CD4-positive, alpha-beta T cell treated with Interferon alpha-2 for 1 hour (primary cell): ENCODE results near the gene PER2.

Source experiments
- DNase-seq, 2 donors: peaks; one replicate each; pipeline ENCODE4 v3.0.0-alpha.2; 2020 to 2022

The PER2 gene

GRCh38 chr2:238242731-238243495, 45.5 kb downstream of the PER2 start:
- DNase-seq = no peak

GRCh38 chr2:238241970-238242369, 46.4 kb downstream of the PER2 start:
- DNase-seq = no peak

GRCh38 chr2:238240757-238241711, 47.4 kb downstream of the PER2 start:
- peak in 1 of 2 donors; percentile 37 for DNase-seq

GRCh38 chr2:238239863-238240756, 48.3 kb downstream of the PER2 start, which contains the start of gene HES6:
HES6 (minus strand) TSS chr2:238240038; CDS start chr2:238239905, 133 bp downstream.
- DNase-seq = peak; percentile 78 to 83

GRCh38 chr2:238239543-238239862, 48.9 kb downstream of the PER2 start:
- no peak for DNase-seq

- DNase-seq = peak; percentile 31 to 49
Measured at GRCh38 chr2:238238766-238239542, 49.5 kb downstream of the PER2 start.

GRCh38 chr2:238238311-238238765, 50.1 kb downstream of the PER2 start:
- DNase-seq = no peak

- no peak for DNase-seq
Measured at GRCh38 chr2:238237431-238238135, 50.8 kb downstream of the PER2 start.

- DNase-seq = no peak
Measured at GRCh38 chr2:238236571-238236970, 51.8 kb downstream of the PER2 start.

GRCh38 chr2:238235856-238236255, 52.6 kb downstream of the PER2 start:
- no peak for DNase-seq

- peak in 1 of 2 donors; percentile 22 for DNase-seq
Measured at GRCh38 chr2:238235331-238235732, 53.1 kb downstream of the PER2 start.

GRCh38 chr2:238233625-238234024, 54.8 kb downstream of the PER2 start:
- DNase-seq = no peak

GRCh38 chr2:238231809-238232208, 56.6 kb downstream of the PER2 start:
- DNase-seq = no peak

GRCh38 chr2:238231251-238231793, 57.1 kb downstream of the PER2 start:
- DNase-seq = peak; percentile 84

- DNase-seq = no peak
Measured at GRCh38 chr2:238230699-238231098, 57.7 kb downstream of the PER2 start.

GRCh38 chr2:238228700-238229099, 59.7 kb downstream of the PER2 start:
- DNase-seq = no peak

GRCh38 chr2:238227587-238228032, 60.8 kb downstream of the PER2 start:
- no peak for DNase-seq

- no peak for DNase-seq
Measured at GRCh38 chr2:238226698-238227586, 61.5 kb downstream of the PER2 start.

- DNase-seq = no peak
Measured at GRCh38 chr2:238225911-238226697, 62.3 kb downstream of the PER2 start.
